EH (cell line): ENCODE data around the gene BAIAP2.
"Not testable (repeated sequence)": the region's sequence is repeated elsewhere in the genome, so short reads cannot be mapped to it uniquely, and the experiment has no call there.

Experiments used
- DNase-seq: peaks from one replicate; pipeline ENCODE4 v3.0.0-alpha.2; 2015; ENCODE audit warnings: low read depth

BAIAP2 gene

GRCh38 chr17:81025065-81025740 lies 9.7 kb upstream of the BAIAP2 start:
- DNase-seq = no peak

DNA sequence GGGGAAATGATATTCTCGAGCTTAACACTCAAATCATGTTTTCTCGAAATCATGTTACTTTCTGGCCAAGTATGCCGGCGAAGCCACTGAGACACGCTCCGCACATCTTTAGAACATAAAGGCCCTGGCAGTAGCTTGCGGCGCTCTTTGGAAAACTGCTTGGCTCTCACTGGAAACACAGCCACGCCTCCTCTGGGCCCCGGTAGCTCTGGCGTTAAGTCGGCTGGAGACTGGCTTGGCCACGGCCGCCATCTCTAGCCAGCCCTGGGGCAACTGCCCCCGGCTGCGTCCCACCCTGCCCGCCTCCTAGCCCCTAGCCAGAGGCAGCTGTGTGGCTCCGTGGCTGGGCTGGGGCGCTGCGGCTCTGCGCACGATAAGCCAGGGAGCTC lies 9.2 kb upstream of the BAIAP2 start:
- DNase-seq = peak; percentile 32

DNA sequence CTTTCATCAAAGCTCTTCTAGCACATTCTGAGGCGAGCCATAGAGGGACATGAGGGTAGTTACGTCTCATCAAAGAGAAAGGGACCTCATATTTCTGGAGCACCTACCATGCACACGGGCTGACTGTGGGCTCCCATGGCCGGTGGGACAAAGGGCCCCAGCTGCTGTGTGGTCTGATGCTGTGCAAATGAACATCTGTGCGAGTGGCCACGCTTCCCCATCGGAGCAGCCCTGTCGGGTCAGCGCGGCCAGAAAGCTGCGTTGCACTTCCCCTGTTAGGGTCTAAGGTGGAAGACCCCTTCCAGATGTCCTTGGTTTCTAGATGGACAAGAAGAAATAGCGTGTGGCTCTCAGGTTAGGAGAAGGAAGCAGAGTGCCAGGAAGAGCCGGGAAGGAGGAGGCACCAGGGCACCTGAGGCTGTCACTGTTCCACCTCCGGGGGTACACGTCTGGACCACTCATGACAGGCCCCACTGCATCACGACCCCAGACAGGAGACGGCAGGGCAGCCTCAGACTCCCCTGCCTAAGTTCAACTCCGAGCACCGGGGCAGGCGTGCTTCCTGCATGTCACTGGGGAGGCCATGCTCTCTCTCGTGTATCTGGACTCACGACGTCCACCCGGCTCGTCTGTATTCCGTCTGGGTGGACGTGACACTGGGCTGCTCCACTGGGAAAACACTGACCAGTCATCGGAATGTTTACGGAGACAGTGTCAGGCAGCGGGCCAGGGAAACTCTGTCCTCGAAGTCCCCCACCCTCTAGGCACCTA lies 8.5 kb upstream of the BAIAP2 start:
- peak; percentile 49 for DNase-seq

- DNase-seq = no peak
These were observed 7.9 kb upstream of the BAIAP2 start for GRCh38 chr17:81027038-81027437.

- no peak for DNase-seq
These were observed 7.1 kb upstream of the BAIAP2 start for GRCh38 chr17:81027591-81028505.

- DNase-seq = no peak
These were observed 6.5 kb upstream of the BAIAP2 start for GRCh38 chr17:81028506-81028858.

DNA sequence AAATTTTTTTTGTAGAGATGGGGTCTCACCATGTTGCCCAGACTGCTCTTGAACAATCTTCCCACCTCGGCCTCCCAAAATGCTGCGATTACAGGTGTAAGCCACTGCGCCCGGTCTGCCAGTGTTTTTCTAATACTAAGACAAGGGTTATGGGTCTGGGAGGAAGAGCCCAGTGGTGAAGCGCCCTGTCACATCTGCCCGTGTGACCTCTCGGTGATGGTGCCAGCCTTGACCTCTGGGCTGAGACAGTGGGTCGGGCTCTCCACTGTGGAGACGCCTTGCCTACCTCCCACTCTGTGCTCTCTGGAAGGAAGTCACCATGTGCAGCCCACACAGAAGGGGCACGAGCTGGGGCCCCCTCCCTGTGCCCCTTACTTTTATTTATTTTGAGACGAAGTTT lies 5.1 kb upstream of the BAIAP2 start:
- no peak for DNase-seq

DNA sequence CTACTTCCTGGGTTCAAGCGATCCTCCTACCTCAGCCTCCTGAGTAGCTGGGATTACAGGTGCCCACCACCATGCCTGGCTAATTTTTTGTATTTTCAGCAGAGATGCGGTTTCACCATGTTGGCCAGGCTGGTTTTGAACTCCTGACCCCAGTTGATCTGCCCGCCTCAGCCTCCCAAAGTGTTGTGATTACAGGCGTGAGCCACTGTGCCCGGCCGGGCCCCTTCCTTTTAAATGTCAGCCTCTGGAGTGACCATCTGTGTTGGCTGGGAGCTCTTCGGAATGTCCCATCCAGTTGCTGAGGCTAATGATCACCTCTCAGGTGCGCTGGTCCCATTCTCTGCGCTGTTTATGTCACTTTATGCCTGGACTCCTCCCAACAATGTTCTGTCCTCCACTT lies 4.6 kb upstream of the BAIAP2 start:
- not testable (repeated sequence) for DNase-seq

DNA sequence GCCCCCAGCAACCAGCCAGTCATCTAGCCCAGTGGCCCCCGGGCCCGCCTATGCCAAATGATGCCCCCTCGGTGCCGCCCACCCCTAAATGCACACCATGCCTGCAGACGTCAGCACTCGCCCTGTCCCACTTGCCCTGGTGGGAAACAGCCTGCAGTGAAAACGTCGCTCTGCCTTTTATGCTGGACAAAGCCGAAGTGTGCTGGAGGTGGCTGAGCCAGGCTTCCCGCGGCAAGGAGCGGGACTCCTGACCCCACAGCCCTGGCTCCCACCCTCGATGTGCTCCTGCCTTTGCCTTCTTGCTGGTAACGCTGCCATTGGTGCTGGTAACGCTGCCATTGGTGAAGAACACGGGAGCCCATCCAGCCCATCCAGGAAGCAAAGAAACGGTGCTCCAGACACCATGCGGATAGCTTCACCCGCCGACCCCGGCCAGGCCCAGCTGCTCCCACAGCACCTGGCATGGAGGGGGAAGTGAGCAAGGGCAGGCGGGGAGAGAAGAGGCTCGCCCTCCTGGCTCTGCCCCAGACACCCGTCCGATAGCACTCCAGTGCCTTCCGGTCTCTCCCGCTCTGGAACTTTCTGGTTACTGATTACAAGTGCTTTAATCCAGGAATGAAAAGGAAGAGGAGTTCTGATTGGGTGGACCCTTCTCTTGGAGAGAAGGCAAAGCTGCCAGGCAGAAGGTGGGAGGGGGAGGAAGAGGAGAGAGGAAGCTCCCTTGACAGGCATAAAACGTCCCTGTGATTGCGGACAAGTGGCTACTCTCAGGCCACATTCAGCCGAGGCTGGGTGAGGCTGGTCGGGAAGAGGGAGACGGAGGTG lies 4.0 kb upstream of the BAIAP2 start:
- no peak for DNase-seq

- DNase-seq = no peak
These were observed 3.1 kb upstream of the BAIAP2 start for GRCh38 chr17:81031566-81032550.

DNA sequence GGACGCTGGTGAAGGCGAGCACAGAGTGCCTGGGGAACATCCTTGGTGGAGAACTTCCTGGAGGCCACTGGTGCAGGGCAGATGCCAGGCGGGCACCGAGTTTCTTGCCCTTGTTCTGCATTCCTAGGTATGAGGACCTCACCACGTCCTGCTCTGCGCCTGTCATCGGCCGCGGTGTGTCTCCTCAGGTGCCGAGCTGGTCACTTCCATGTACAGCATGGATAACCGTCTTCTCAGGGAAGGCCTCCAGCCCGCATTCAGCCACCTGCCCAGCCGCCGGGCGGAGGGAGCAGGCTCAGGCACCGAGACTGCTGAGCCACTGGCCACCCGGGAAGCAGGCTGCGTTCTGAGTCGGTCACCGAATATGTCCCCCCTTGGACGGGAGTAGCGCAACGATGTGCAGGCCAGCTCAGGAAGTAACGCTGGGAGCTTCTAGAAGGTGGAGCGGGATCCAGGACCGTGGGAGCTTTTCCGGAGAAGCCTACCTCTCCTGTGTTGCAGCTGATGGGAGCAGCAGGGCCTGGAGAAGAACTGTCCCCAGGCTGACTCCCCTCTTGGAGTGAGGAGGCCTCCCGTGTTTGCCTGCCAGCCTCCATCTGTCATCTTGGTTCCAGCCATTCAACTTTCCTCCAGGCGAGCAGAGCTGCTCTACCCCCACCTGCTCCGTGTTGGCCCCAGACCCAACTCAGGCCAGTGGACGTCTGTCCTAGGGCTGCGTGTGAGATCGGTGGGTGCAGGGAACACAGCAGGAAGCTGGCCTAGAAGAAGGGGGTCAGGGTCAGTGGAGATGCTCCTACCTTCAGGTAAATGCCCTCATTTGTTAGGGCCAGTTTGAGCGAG lies 2.1 kb upstream of the BAIAP2 start:
- DNase-seq = no peak

DNA sequence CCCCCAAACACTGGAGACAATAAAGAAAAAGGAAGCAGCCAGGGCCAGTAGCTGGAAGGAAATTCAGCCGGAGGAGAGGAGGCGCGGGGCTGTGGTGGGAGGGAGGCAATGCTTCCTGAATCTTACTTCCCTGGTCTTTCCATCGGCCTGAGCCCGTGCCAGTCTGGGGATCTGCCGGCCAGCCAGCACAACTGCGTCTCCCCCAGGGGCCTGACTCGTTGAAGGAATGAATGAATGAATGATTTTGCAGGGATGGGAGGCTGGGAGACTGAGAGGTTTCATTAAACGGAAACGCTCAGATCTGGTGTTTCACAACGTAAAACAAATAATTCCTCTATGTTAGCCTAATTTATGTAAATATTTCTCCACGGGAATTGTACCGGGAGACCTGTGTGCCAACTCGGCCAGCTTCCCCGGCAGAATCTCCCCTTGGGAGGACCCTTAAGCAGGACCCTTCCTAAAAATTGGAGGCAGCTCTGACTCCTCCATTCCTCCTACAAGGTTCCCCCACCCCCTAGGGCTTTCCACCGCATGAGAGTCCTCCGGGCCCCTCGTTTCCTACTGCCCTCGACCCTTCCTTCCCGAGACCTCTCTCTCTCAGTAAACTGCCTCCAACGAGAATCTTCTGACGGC lies 1.3 kb upstream of the BAIAP2 start:
- DNase-seq = no peak

DNA sequence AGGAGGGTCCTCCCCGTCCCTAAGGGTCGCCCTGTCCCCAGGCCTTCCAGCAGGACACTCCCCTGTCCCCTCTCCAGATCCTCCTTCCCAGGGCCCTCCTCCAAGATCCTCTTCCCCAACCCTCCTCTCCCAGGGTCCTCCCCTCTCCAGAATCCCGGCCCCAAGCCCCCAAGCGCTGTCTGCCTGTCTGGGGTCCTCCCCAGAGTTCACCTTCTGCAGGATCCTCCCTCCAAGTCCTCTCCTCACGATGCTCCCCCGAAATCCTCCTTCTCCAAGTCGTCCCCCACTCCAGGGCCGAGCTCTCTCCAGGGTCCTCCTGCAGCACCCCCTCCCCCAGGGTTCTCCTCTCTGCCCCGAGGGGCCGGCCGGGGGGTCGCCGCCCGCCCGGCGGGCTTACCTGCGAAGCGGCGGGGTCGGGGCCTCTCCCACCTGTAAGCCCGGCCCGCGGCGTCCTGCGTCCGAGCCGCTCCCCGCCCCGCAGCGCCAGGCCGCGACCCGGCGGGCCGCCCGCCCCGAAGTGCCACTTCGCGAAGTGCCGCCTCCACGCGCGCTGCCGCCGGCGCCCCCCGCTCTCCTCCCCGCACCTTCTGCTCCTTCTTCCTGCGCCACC lies 678 bp upstream of the BAIAP2 start:
- DNase-seq = no peak

GRCh38 chr17:81035521-81036196 lies 708 bp downstream of the BAIAP2 start:
- peak; percentile 39 for DNase-seq

DNA sequence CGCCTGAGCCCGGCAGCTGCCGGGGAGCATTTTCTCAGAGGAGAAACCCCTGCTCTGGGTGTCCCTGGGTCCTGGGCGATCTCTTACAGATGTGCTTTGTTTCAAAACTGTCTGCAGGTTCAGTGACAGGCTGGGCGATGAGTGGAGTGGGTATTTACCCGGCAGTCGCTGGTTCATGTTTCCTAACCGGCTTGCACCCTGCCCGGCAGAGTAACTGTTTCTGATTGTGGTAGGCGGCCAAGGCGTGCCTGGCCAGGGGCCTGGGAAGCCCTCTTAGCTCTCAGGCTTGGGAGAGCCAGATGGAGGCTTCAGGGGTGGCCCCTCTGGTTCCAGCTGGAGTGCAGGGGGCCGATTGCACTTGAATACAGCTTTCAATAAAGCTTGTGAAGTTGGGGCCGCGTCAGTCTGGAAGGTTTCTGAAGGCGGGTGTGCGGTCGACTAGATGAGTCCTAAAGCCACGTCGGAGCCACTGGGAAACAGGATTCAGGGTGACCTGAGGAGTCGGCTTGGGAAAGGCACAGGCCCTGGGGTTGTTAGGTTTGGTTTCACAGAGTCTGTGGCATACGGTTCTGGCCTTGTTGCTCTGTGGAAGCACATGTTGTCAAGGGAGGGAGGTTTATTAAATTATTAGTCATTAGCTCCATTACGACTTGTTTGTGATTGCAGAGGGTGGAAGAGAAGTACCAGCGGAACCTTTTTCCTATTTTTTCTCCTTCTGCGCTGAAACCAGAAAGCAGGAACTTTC lies 1.4 kb downstream of the BAIAP2 start:
- DNase-seq = peak; percentile 32

- DNase-seq = no peak
These were observed 2.3 kb downstream of the BAIAP2 start for GRCh38 chr17:81037026-81037797.
